MCF 10A (cell line): Measurements from ENCODE around the gene E4F1. TPM values are rescaled to one million over a fixed set of nuclear protein-coding genes. Genes with fewer than 3 reads are reported as not detected.

Experiments
- BruUV-seq: library from RNA; stranded (reverse); fragments of 400-500 nt; replicated peaks from 2 replicates; lab custom pipeline; 2021; lab: Mats Ljungman, UMichigan
- CTCF ChIA-PET: fragments of 300-600 bp; sonication (Branson Sonifier 250); formaldehyde crosslinking; extraction: SDS; loops from one replicate; lab custom pipeline; 2021; ENCODE audit warnings: antibody characterized with exemption, inconsistent platforms; lab: Yijun Ruan, JAX
- POLR2A ChIA-PET: fragments of 300-600, 350-650 bp; sonication (Branson Sonifier 250); formaldehyde crosslinking; extraction: SDS; loops from one replicate; lab custom pipeline; 2020; ENCODE audit warnings: antibody characterized with exemption, inconsistent platforms; lab: Yijun Ruan, JAX
- DNase-seq: peaks from one replicate; pipeline ENCODE4 v3.0.0-alpha.2; 2018; ENCODE audit not compliant: unreplicated experiment
- H3K27ac Mint-ChIP-seq: one replicate; pipeline ENCODE4 v1.8.0; 2022; ENCODE audit warnings: mild to moderate bottlenecking, low read depth, mixed read lengths; ENCODE audit not compliant: unreplicated experiment
- H3K27me3 Mint-ChIP-seq: one replicate; pipeline ENCODE4 v1.8.0; 2022; ENCODE audit warnings: mixed read lengths; ENCODE audit not compliant: insufficient read depth, unreplicated experiment
- H3K36me3 Mint-ChIP-seq: one replicate; pipeline ENCODE4 v1.8.0; 2022; ENCODE audit warnings: mild to moderate bottlenecking, moderate library complexity, mixed read lengths; ENCODE audit not compliant: insufficient read depth, unreplicated experiment
- H3K4me1 Mint-ChIP-seq: one replicate; pipeline ENCODE4 v1.8.0; 2022; ENCODE audit warnings: mixed read lengths; ENCODE audit not compliant: insufficient read depth, unreplicated experiment
- H3K4me3 Mint-ChIP-seq: one replicate; pipeline ENCODE4 v1.8.0; 2022; ENCODE audit warnings: mild to moderate bottlenecking, moderate library complexity, mixed read lengths; ENCODE audit not compliant: unreplicated experiment
- H3K9me3 Mint-ChIP-seq: one replicate; pipeline ENCODE4 v1.8.0; 2022; ENCODE audit warnings: mixed read lengths; ENCODE audit not compliant: unreplicated experiment
- intact Hi-C: fragments of 100-400 bp; cut with micrococcal nuclease; formaldehyde crosslinking; loops from 2 replicates; pipeline ENCODE4 v1.14.1; 2022
- total RNA-seq: library from RNA; stranded (reverse); gene quantifications from 2 replicates; pipeline ENCODE4 v1.2.3, GENCODE V29; 2022
- TF ChIP-seq, protein P1 (sequence below): fragments of 200-600 bp; IDR thresholded peaks from one replicate; pipeline ENCODE4 v1.8.0; 2022; ENCODE audit warnings: antibody characterized with exemption, mild to moderate bottlenecking; ENCODE audit not compliant: unreplicated experiment

Gene E4F1
- total RNA-seq, 1 experiment from 2014 or later: 26.2 TPM

DNA sequence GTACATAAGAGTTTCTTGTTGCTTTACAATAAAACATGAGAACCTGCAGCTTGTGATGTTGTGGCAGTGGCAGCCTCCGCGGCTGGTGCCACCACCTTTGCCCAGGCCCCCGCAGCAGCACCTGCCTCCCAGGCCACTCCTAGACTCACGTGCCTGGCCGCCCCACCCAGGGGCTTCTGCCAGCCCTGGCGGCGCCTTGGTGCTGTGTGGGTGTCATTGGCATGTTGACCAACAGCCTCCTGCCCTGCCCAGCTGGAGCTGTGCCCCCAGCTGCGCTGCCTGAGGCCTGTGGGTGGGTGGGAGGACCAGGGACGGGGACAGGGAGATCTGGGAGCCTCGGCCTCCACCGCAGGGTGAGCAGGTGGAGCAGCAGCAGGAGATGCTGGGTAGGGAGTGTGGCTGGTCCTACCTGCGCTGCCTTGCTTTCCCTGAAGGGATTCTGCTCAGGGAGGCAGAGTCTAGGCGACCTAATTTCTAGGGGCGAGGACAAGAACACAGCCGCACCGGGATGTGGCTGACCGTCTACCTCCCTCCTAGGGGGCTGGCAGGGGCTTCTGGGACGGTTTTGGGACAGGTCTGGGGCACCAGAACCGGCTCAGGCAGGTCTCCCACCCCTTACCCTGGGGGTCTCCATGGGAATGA is 12.4 kb downstream of the E4F1 start:
- Mint-ChIP-seq H3K9me3 (no peaks in the 10 kb centered on the region), H3K27ac (no peak overlapping the region), H3K4me1 (no peaks in the 10 kb centered on the region), H3K27me3 (no peaks in the 10 kb centered on the region), H3K36me3 (peaks cover 63% of the 10 kb centered on the region), H3K4me3 (no peak overlapping the region)
- ChIA-PET CTCF (interaction anchor here (0.6 kb wide), 1 partner anchor 22 kb away, joined by 3 read pairs; no protein-coding TSS in a partner anchor), POLR2A (interaction anchor here (1.0 to 1.4 kb wide), 2 partner anchors 9 to 15 kb away, joined by 3 to 4 read pairs; no protein-coding TSS in a partner anchor)
- TF ChIP-seq, protein P1, sequence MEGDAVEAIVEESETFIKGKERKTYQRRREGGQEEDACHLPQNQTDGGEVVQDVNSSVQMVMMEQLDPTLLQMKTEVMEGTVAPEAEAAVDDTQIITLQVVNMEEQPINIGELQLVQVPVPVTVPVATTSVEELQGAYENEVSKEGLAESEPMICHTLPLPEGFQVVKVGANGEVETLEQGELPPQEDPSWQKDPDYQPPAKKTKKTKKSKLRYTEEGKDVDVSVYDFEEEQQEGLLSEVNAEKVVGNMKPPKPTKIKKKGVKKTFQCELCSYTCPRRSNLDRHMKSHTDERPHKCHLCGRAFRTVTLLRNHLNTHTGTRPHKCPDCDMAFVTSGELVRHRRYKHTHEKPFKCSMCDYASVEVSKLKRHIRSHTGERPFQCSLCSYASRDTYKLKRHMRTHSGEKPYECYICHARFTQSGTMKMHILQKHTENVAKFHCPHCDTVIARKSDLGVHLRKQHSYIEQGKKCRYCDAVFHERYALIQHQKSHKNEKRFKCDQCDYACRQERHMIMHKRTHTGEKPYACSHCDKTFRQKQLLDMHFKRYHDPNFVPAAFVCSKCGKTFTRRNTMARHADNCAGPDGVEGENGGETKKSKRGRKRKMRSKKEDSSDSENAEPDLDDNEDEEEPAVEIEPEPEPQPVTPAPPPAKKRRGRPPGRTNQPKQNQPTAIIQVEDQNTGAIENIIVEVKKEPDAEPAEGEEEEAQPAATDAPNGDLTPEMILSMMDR: no peak
- no TSS peak for BruUV-seq
- no peak for DNase-seq
- intact Hi-C loops: no loop called here

DNA sequence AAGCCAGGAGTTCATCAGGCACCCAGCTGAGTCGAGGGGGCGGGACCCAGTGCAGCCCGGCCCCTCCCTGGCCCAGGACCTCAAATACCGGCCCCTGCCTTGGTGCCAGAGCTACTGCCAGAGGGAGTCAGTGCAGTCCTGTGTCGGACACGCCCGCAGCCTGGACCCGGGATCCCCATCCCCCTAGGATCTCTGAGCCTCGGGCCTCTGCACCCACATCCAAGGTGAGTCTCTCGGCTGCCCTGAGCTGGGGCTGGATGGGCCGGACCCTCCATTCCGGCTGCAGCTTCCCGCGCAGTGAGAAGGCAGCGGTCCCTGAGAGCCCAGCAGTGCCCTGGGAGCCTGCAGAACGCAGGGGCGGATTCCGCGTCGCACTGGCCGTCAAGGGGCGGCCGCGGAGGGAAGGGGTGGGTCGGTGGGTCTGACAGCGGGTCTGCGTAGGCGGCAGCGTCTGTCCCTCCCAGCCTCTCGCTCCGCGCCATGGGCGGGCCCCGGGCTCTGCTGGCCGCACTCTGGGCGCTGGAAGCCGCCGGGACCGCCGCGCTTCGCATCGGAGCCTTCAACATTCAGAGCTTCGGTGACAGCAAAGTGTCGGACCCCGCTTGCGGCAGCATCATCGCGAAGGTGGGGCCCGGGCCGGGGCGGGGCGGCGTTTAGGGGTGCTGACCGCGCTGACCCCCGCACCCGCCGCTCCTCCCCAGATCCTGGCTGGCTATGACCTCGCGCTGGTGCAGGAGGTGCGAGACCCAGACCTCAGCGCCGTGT is 13.1 kb downstream of the E4F1 start, which contains the start of gene DNASE1L2:
DNASE1L2 (plus strand) TSS at position 108 of the 765 bp plus-strand sequence; CDS start at position 481, 373 bp downstream.
- Mint-ChIP-seq H3K36me3 (peaks cover 68% of the 10 kb centered on the region), H3K27me3 (no peaks in the 10 kb centered on the region), H3K4me1 (no peaks in the 10 kb centered on the region), H3K4me3 (no peak within 1 kb of the TSS), H3K9me3 (no peaks in the 10 kb centered on the region), H3K27ac (no peak within 1 kb of the TSS)
- TF ChIP-seq, protein P1: no peak
- no peak for DNase-seq
- ChIA-PET CTCF (no interaction called here), POLR2A (interaction anchor here (0.5 to 1.4 kb wide), 4 partner anchors 12 to 234 kb away, joined by 3 to 4 read pairs (median 4); partner anchors contain the start of gene ECI1)
- no TSS peak for BruUV-seq
- intact Hi-C loops: no loop called here

DNA sequence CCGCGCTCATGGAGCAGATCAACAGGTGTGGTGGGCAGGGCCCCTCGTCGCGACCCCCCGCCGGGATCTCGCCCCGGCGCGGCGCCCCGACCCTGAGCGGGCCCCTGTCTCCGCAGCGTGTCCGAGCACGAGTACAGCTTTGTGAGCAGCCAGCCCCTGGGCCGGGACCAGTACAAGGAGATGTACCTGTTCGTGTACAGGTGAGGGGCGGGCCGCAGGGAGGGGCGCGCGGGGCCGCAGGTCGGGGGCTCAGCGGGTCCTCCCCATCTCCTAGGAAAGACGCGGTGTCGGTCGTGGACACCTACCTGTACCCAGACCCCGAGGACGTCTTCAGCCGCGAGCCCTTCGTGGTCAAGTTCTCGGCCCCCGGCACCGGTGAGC is 13.7 kb downstream of the E4F1 start:
- Mint-ChIP-seq H3K27ac (no peak overlapping the region), H3K9me3 (no peaks in the 10 kb centered on the region), H3K36me3 (peaks cover 68% of the 10 kb centered on the region), H3K4me3 (no peak overlapping the region), H3K4me1 (no peaks in the 10 kb centered on the region), H3K27me3 (no peaks in the 10 kb centered on the region)
- POLR2A ChIA-PET: interaction anchor here (0.5 to 1.0 kb wide), 3 partner anchors 12 to 233 kb away, joined by 3 to 4 read pairs (median 4); partner anchors contain the start of gene ECI1
- intact Hi-C loops: no loop called here
- TF ChIP-seq, protein P1: no peak
- DNase-seq: no peak
- CTCF ChIA-PET: interaction anchor here (0.5 kb wide), 1 partner anchor 17 kb away, joined by 3 read pairs; no protein-coding TSS in a partner anchor
- BruUV-seq: no TSS peak
